Endodermal cell (in vitro differentiated cells): ENCODE results near the gene FRRS1L. TPM values are rescaled to one million over a fixed set of nuclear protein-coding genes. Genes with fewer than 3 reads are reported as not detected.

ENCODE experiments used
- DNase-seq: peaks from one replicate; pipeline ENCODE4 v3.0.0-alpha.2; 2017
- H3K27ac ChIP-seq: 2 replicates; pipeline ENCODE4 v1.5.1; 2013; ENCODE audit warnings: mild to moderate bottlenecking, low read depth, low read length, moderate library complexity
- H3K27me3 ChIP-seq: 2 replicates; pipeline ENCODE4 v1.6.1; 2013; ENCODE audit warnings: mild to moderate bottlenecking, low read length, moderate library complexity; ENCODE audit not compliant: insufficient read depth, control insufficient read depth, poor library complexity, severe bottlenecking
- H3K36me3 ChIP-seq: 2 replicates; pipeline ENCODE4 v1.7.0; 2013; ENCODE audit warnings: mild to moderate bottlenecking, low read length, moderate library complexity; ENCODE audit not compliant: control insufficient read depth, insufficient read depth
- H3K4me1 ChIP-seq: one replicate; pipeline ENCODE4 v1.7.0; 2013; ENCODE audit warnings: low read length; ENCODE audit not compliant: control insufficient read depth, insufficient read depth
- H3K4me3 ChIP-seq: 2 replicates; pipeline ENCODE4 v1.5.1; 2013; ENCODE audit warnings: mild to moderate bottlenecking, low read length, moderate library complexity
- H3K9ac ChIP-seq: 2 replicates; pipeline ENCODE4 v1.6.1; 2013; ENCODE audit warnings: mild to moderate bottlenecking, low read length, moderate library complexity; ENCODE audit not compliant: poor library complexity, severe bottlenecking; ENCODE audit errors: extremely low read depth
- H3K9me3 ChIP-seq: 2 replicates; pipeline ENCODE4 v1.6.1; 2013; ENCODE audit warnings: mild to moderate bottlenecking, low read length, moderate library complexity; ENCODE audit not compliant: control insufficient read depth
- H3K27ac Mint-ChIP-seq: 2 replicates; pipeline ENCODE4 v1.8.0; 2020; ENCODE audit warnings: mixed read lengths
- H3K27me3 Mint-ChIP-seq: 2 replicates; pipeline ENCODE4 v1.8.0; 2021; ENCODE audit warnings: mild to moderate bottlenecking, mixed read lengths; ENCODE audit not compliant: insufficient read depth
- H3K36me3 Mint-ChIP-seq: 2 replicates; pipeline ENCODE4 v1.8.0; 2020; ENCODE audit warnings: low read depth, mixed read lengths
- H3K4me1 Mint-ChIP-seq: 2 replicates; pipeline ENCODE4 v1.8.0; 2020; ENCODE audit warnings: mixed read lengths
- H3K4me3 Mint-ChIP-seq: 2 replicates; pipeline ENCODE4 v1.8.0; 2020; ENCODE audit warnings: mild to moderate bottlenecking, moderate library complexity, mixed read lengths
- H3K9me3 Mint-ChIP-seq: 2 replicates; pipeline ENCODE4 v1.8.0; 2020; ENCODE audit warnings: mild to moderate bottlenecking, mixed read lengths
- WGBS, 2 experiments: methylation state at CpG; one replicate each; pipeline versions ENCODE4 v1.1.5 to v1.1.7; 2013; ENCODE audit warnings: missing lambda C conversion rate in 2 of 2, mixed read lengths in 1 of 2; ENCODE audit not compliant: insufficient coverage in 1 of 2, insufficient read length in 1 of 2; 5-methylcytosine and 5-hydroxymethylcytosine counted together
- total RNA-seq, 2 donors: library from RNA; stranded (reverse); fragmentation: NEBNext Ultra II Directional in 1 of 2; extraction: Animal tissue kit (Norgen Biotek cat#: 25700) in 1 of 2; gene quantifications; 2 replicates in 1 of 2; 3 replicates in 1 of 2; pipeline ENCODE4 v1.2.1, GENCODE V29; 2021
- TF ChIP-seq, protein P1 (sequence below): fragments of 200-600 bp; sonication (generic); conservative IDR thresholded peaks from 2 replicates; pipeline ENCODE4 v1.5.0; 2021; ENCODE audit warnings: antibody characterized with exemption, mild to moderate bottlenecking

Gene FRRS1L
- total RNA-seq, 2 donors from 2014 or later, result 1.5 to 1.8 TPM

DNA sequence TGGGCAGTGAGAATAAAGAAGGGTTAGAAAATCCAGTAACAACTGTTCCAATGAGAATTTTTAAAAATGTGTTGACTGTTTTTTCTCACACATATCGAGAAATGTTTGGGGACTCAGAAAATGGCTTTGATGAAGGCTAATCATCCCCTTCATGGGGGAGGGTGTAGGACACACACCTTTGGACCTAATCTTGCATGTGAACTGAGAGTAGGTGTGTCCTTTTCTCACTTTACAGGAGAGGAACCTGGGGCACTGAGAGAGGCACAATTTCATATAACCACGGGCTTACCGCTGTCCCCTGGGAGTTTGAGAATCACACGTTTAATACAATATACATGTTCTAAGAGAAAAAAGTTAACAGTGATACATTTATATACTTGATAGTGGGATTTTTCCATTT is 17.3 kb downstream of the FRRS1L start:
- Histone ChIP-seq H3K27me3 (no peaks in the 10 kb centered on the region), H3K4me1 (no peaks in the 10 kb centered on the region), H3K27ac (no peak overlapping the region), H3K9ac (no peak overlapping the region), H3K4me3 (no peak overlapping the region), H3K9me3 (peaks cover 16% of the 10 kb centered on the region), H3K36me3 (no peaks in the 10 kb centered on the region)
- H3K4me1 Mint-ChIP-seq, result no peaks in the 10 kb centered on the region
- 93% methylated on average over 3 of the region's 4 CpGs; no CpG with 5 or more reads in 1 of the 2 experiments for WGBS, 2 experiments
- no peak overlapping the region for H3K4me3 Mint-ChIP-seq
- peaks cover 27% of the 10 kb centered on the region for H3K9me3 Mint-ChIP-seq
- H3K27ac Mint-ChIP-seq, result no peak overlapping the region
- TF ChIP-seq, protein P1, sequence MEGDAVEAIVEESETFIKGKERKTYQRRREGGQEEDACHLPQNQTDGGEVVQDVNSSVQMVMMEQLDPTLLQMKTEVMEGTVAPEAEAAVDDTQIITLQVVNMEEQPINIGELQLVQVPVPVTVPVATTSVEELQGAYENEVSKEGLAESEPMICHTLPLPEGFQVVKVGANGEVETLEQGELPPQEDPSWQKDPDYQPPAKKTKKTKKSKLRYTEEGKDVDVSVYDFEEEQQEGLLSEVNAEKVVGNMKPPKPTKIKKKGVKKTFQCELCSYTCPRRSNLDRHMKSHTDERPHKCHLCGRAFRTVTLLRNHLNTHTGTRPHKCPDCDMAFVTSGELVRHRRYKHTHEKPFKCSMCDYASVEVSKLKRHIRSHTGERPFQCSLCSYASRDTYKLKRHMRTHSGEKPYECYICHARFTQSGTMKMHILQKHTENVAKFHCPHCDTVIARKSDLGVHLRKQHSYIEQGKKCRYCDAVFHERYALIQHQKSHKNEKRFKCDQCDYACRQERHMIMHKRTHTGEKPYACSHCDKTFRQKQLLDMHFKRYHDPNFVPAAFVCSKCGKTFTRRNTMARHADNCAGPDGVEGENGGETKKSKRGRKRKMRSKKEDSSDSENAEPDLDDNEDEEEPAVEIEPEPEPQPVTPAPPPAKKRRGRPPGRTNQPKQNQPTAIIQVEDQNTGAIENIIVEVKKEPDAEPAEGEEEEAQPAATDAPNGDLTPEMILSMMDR, result no peak
- no peak for DNase-seq
- H3K36me3 Mint-ChIP-seq, result no peaks in the 10 kb centered on the region
- H3K27me3 Mint-ChIP-seq, result peaks cover 6% of the 10 kb centered on the region

DNA sequence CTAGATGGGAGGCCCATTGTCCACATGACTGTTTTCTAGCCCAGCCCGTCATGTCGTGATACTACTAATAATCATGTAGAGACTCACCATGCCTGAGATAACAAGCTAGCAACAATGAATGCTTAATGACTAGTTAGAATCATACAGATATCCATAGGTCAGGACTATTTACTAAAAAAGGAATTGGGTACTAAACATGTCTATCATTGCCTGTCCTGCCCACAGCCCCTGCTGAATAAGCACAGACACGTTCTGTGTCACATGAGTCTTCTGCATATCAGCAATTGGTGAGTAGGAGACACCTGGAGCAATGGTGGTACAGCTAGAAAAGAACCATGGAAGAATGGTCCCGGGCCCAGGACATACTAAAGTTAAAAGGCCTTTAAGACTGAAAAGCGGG is 18.0 kb downstream of the FRRS1L start:
- no peaks in the 10 kb centered on the region for H3K36me3 Mint-ChIP-seq
- H3K9ac ChIP-seq, result no peak overlapping the region

DNA sequence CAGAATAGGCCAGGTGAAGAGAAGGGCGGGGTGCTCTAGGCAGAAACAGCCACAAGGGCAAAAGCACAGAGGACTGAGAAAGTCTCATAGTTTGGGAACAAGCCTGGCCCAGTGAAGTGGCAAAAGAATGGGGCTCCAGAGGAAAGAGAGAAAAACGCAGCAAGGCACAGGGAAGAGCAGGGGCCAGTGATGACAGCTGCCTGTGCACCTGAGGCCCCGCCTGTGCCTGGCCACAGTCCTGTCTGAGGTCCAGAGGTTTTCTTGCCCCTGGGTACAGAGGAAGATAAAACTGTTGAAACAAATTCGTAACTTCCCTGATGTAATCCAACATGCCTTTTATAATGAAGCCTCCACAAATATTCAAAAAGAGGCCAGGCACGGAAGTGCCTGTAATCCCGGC is 22.0 kb downstream of the FRRS1L start:
- H3K9me3 Mint-ChIP-seq, result no peaks in the 10 kb centered on the region
- Histone ChIP-seq H3K9me3 (no peaks in the 10 kb centered on the region), H3K27me3 (no peaks in the 10 kb centered on the region), H3K9ac (no peak overlapping the region), H3K4me3 (no peak overlapping the region), H3K36me3 (no peaks in the 10 kb centered on the region), H3K4me1 (peaks cover 5% of the 10 kb centered on the region), H3K27ac (no peak overlapping the region)
- TF ChIP-seq, protein P1, result no peak
- no peaks in the 10 kb centered on the region for H3K36me3 Mint-ChIP-seq
- peaks cover 17% of the 10 kb centered on the region for H3K4me1 Mint-ChIP-seq
- H3K27me3 Mint-ChIP-seq, result peaks cover 2% of the 10 kb centered on the region
- WGBS, 2 experiments, result 85% methylated on average over 6 of the region's 6 CpGs; no CpG with 5 or more reads in 1 of the 2 experiments
- no peak overlapping the region for H3K27ac Mint-ChIP-seq
- DNase-seq, result no peak
- H3K4me3 Mint-ChIP-seq, result no peak overlapping the region

More for the DNA sequence above, 18.0 kb downstream of the FRRS1L start:
- H3K36me3 ChIP-seq, result no peaks in the 10 kb centered on the region
- DNase-seq, result no peak
- peaks cover 22% of the 10 kb centered on the region for H3K9me3 Mint-ChIP-seq
- 87 to 96% methylated on average over 5 of the region's 5 CpGs for WGBS, 2 experiments
- H3K27me3 ChIP-seq, result no peaks in the 10 kb centered on the region
- peaks cover 2% of the 10 kb centered on the region for H3K4me1 Mint-ChIP-seq
- TF ChIP-seq, protein P1, result no peak
- H3K4me1 ChIP-seq, result no peaks in the 10 kb centered on the region
- peaks cover 16% of the 10 kb centered on the region for H3K9me3 ChIP-seq
- H3K27ac Mint-ChIP-seq, result no peak overlapping the region
- peaks cover 5% of the 10 kb centered on the region for H3K27me3 Mint-ChIP-seq
- H3K4me3 Mint-ChIP-seq, result no peak overlapping the region
- no peak overlapping the region for H3K4me3 ChIP-seq
- H3K27ac ChIP-seq, result no peak overlapping the region
